ENCODE results near the gene GPC1. TPM values are rescaled to one million over a fixed set of nuclear protein-coding genes. Genes with fewer than 3 reads are reported as not detected.
A peak's percentile ranks its signal among the peaks of the same experiment; 100 is the strongest.

Gene GPC1
- total RNA-seq, 4 donors from 2014 or later: 112 to 188 (median 180) TPM

GRCh38 chr2:240450532-240451107 is 15.2 kb downstream of the GPC1 start:
- DNase-seq: no peak
- no peaks in the 10 kb centered on the region for H3K27me3 ChIP-seq
- intact Hi-C loops (cut with DNase I; ENCODE audit: low total_unique reads): no loop called here
- no peak overlapping the region for H3K27ac ChIP-seq
- H3K4me1 ChIP-seq: peaks cover 50 to 54% of the 10 kb centered on the region in 2 donors
- no peak overlapping the region for H3K4me3 ChIP-seq
- in situ Hi-C loops (cut with MboI; ENCODE audit: low sequenced_read_pairs in 4 of 4): no loop called here
- TF ChIP-seq POLR2A (IDR thresholded peaks at IDR 0.05): no peak
- no peak for TF ChIP-seq CTCF (IDR thresholded peaks at IDR 0.05 in 4 of 5, conservative IDR thresholded peaks at IDR 0.05 in 1 of 5)
- H3K36me3 ChIP-seq: no peaks in the 10 kb centered on the region
- ATAC-seq: no peak
- no peaks in the 10 kb centered on the region for H3K9me3 ChIP-seq

- Histone ChIP-seq H3K27me3 (no peaks in the 10 kb centered on the region), H3K4me1 (peaks cover 50 to 54% of the 10 kb centered on the region in 2 donors), H3K36me3 (no peaks in the 10 kb centered on the region), H3K4me3 (no peak overlapping the region), H3K27ac (no peak overlapping the region), H3K9me3 (no peaks in the 10 kb centered on the region)
- intact Hi-C loops (cut with DNase I; ENCODE audit: low total_unique reads): no loop called here
- DNase-seq: peak in 1 of 2 donors; percentile 14
- ATAC-seq: no peak
- TF ChIP-seq POLR2A (IDR thresholded peaks at IDR 0.05) (no peak), CTCF (IDR thresholded peaks at IDR 0.05 in 4 of 5, conservative IDR thresholded peaks at IDR 0.05 in 1 of 5) (no peak)
- in situ Hi-C loops (cut with MboI; ENCODE audit: low sequenced_read_pairs in 4 of 4): no loop called here
Measured at GRCh38 chr2:240451108-240451611, 15.7 kb downstream of the GPC1 start.

- H3K27ac ChIP-seq: peak overlapping the region in 2 of 4 donors; percentile 11 to 31
- in situ Hi-C loops (cut with MboI; ENCODE audit: low sequenced_read_pairs in 4 of 4) (no loop called here), intact Hi-C loops (cut with DNase I; ENCODE audit: low total_unique reads) (no loop called here)
- H3K27me3 ChIP-seq: no peaks in the 10 kb centered on the region
- H3K4me1 ChIP-seq: peaks cover 44 to 46% of the 10 kb centered on the region in 2 donors
- TF ChIP-seq POLR2A (IDR thresholded peaks at IDR 0.05) (no peak), CTCF (IDR thresholded peaks at IDR 0.05 in 4 of 5, conservative IDR thresholded peaks at IDR 0.05 in 1 of 5) (no peak)
- peak in 1 of 2 donors; percentile 41 for ATAC-seq
- no peaks in the 10 kb centered on the region for H3K36me3 ChIP-seq
- no peak for DNase-seq
- peak overlapping the region; percentile 47 to 67 (median 53) for H3K4me3 ChIP-seq
- H3K9me3 ChIP-seq: no peaks in the 10 kb centered on the region
Measured at GRCh38 chr2:240451791-240452461, 16.5 kb downstream of the GPC1 start.

GRCh38 chr2:240452462-240453256 is 17.2 kb downstream of the GPC1 start:
- DNase-seq (peak; percentile 50 to 64), ATAC-seq (peak; percentile 55 to 83)
- no peaks in the 10 kb centered on the region for H3K36me3 ChIP-seq
- no peaks in the 10 kb centered on the region for H3K27me3 ChIP-seq
- H3K9me3 ChIP-seq: no peaks in the 10 kb centered on the region
- peaks cover 37 to 39% of the 10 kb centered on the region in 2 donors for H3K4me1 ChIP-seq
- intact Hi-C loops (cut with DNase I; ENCODE audit: low total_unique reads): no loop called here
- TF ChIP-seq POLR2A (IDR thresholded peaks at IDR 0.05) (peak; percentile 43 to 50), CTCF (IDR thresholded peaks at IDR 0.05 in 4 of 5, conservative IDR thresholded peaks at IDR 0.05 in 1 of 5) (no peak)
- H3K27ac ChIP-seq: peak overlapping the region in 2 of 4 donors; percentile 11 to 31
- peak overlapping the region; percentile 47 to 67 (median 53) for H3K4me3 ChIP-seq
- in situ Hi-C loops (cut with MboI; ENCODE audit: low sequenced_read_pairs in 4 of 4): no loop called here
